SU-DHL-6 (cell line): Measurements from ENCODE around the gene SLC2A8.

Experiments used
- EZH2phosphoT487 ChIP-seq: fragments of 200-600 bp; sonication (generic), shearing (Covaris generic); conservative IDR thresholded peaks from 2 replicates; pipeline ENCODE4 v1.6.1; 2018; ENCODE audit warnings: mild to moderate bottlenecking, antibody characterized with exemption, low read length, moderate library complexity, mixed read lengths
- TF ChIP-seq, protein P1 (sequence below): fragments of 200-600 bp; sonication (generic); IDR thresholded peaks from one replicate; pipeline ENCODE4 v1.5.1; 2017; ENCODE audit warnings: antibody characterized with exemption, mild to moderate bottlenecking, low read length, moderate library complexity; ENCODE audit not compliant: insufficient read depth, poor library complexity, severe bottlenecking

DNA sequence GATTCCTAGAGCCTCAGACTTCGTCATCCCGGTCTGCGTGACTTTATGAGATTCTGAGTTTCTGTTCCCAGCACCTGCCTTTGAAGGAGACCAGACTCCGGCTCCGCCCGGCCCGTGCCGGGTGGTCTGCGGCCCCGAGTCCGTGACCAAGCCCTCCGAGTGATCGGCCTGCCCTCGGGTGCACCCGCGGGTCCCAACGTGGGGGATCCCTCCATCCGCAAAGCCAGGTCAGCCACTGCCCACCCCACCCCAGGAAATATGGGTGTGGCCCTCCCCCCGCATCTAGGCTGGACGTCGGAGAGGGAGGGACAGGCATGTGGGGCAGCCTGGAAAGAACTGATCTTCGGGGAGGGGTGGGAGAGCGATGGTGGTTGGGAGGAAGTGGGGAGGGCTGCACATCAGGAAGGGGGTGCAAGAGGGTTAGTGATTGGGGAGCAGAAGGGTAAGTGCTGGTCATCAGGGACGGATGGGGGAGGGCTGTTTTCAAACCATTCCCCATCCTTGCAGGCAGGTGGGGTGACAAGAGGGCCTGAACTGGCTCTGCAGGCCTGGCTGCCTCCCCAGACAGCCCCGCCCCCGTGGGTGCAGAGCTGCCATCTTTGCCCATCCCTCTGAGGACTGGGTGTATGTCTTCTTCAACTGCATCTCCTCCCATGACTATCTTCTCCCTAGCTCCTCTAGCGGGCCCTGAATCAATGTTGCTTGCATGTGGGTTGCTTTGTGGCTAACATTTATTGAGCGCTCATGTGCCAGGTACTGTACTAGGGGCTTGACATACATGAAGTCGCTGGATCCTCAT is 55.1 kb downstream of the SLC2A8 start:
- TF ChIP-seq, protein P1, sequence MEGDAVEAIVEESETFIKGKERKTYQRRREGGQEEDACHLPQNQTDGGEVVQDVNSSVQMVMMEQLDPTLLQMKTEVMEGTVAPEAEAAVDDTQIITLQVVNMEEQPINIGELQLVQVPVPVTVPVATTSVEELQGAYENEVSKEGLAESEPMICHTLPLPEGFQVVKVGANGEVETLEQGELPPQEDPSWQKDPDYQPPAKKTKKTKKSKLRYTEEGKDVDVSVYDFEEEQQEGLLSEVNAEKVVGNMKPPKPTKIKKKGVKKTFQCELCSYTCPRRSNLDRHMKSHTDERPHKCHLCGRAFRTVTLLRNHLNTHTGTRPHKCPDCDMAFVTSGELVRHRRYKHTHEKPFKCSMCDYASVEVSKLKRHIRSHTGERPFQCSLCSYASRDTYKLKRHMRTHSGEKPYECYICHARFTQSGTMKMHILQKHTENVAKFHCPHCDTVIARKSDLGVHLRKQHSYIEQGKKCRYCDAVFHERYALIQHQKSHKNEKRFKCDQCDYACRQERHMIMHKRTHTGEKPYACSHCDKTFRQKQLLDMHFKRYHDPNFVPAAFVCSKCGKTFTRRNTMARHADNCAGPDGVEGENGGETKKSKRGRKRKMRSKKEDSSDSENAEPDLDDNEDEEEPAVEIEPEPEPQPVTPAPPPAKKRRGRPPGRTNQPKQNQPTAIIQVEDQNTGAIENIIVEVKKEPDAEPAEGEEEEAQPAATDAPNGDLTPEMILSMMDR: no peak
- no peak for TF ChIP-seq EZH2phosphoT487
